Forelimb muscle (tissue), 1 donor: ENCODE data around the gene CHEK2. TPM values are rescaled to one million over a fixed set of nuclear protein-coding genes. Genes with fewer than 3 reads are reported as not detected.

Source experiments
- polyA plus RNA-seq: library from polyadenylated mRNA; unstranded; fragments of 120-200 nt; gene quantifications from one replicate; pipeline ENCODE4 v1.2.1, GENCODE V29; 2013; ENCODE audit not compliant: insufficient read length

The CHEK2 gene
- polyA plus RNA-seq, 1 donor: 6.9 TPM

Other genes starting within 250 kb of the CHEK2 start
- 24.9 TPM for gene TTC28, start 62.0 kb downstream of the CHEK2 start, polyA plus RNA-seq
- gene HSCB, start 219 bp upstream of the CHEK2 start, polyA plus RNA-seq: 17.3 TPM
- gene CCDC117, start 30.9 kb upstream of the CHEK2 start, polyA plus RNA-seq: 23.0 TPM
- 63.7 TPM for gene XBP1, start 58.7 kb upstream of the CHEK2 start, polyA plus RNA-seq
- gene ZNRF3, start 141.8 kb upstream of the CHEK2 start, polyA plus RNA-seq: 9.7 TPM